DMS153 treated with DMSO at 0.1 percent for 48 hours (cell line): ENCODE measurements around the gene GOLGA8B.
"Not testable (repeated sequence)": the region's sequence is repeated elsewhere in the genome, so short reads cannot be mapped to it uniquely, and the experiment has no call there.

Experiments used
- DNase-seq: peaks from one replicate; lab custom pipeline; 2025; ENCODE audit not compliant: unreplicated experiment; lab: John Stamatoyannopoulos, UW

Gene GOLGA8B

GRCh38 chr15:34564711-34565110, 18.7 kb downstream of the GOLGA8B start:
- not testable (repeated sequence) for DNase-seq

- not testable (repeated sequence) for DNase-seq
These were observed 22.6 kb downstream of the GOLGA8B start for GRCh38 chr15:34560814-34561213.

GRCh38 chr15:34559764-34560163, 23.7 kb downstream of the GOLGA8B start:
- not testable (repeated sequence) for DNase-seq

- DNase-seq, result not testable (repeated sequence)
These were observed 28.3 kb downstream of the GOLGA8B start for GRCh38 chr15:34555162-34555561.

GRCh38 chr15:34554716-34555115, 28.7 kb downstream of the GOLGA8B start:
- not testable (repeated sequence) for DNase-seq

GRCh38 chr15:34554126-34554525, 29.3 kb downstream of the GOLGA8B start:
- not testable (repeated sequence) for DNase-seq

- not testable (repeated sequence) for DNase-seq
These were observed 33.3 kb downstream of the GOLGA8B start for GRCh38 chr15:34550129-34550528.

- DNase-seq, result not testable (repeated sequence)
These were observed 34.1 kb downstream of the GOLGA8B start for GRCh38 chr15:34549381-34549809.

- not testable (repeated sequence) for DNase-seq
These were observed 39.4 kb downstream of the GOLGA8B start for GRCh38 chr15:34543860-34544649.

GRCh38 chr15:34535857-34536256, 47.6 kb downstream of the GOLGA8B start:
- DNase-seq, result not testable (repeated sequence)
